Osteocyte (in vitro differentiated cells): ENCODE measurements around the gene TPCN2. TPM values are rescaled to one million over a fixed set of nuclear protein-coding genes. Genes with fewer than 3 reads are reported as not detected.
A peak's percentile ranks its signal among the peaks of the same experiment; 100 is the strongest.

ENCODE experiments used
- DNase-seq: peaks from one replicate; pipeline ENCODE4 v3.0.0; 2021; ENCODE audit warnings: mixed read lengths; ENCODE audit not compliant: unreplicated experiment; ENCODE audit errors: extremely low spot score
- H3K27ac Mint-ChIP-seq: one replicate; pipeline ENCODE4 v1.8.0; 2021; ENCODE audit warnings: mild to moderate bottlenecking, mixed read lengths; ENCODE audit not compliant: unreplicated experiment
- H3K27me3 Mint-ChIP-seq: one replicate; pipeline ENCODE4 v1.8.0; 2021; ENCODE audit warnings: mixed read lengths; ENCODE audit not compliant: unreplicated experiment
- H3K36me3 Mint-ChIP-seq: one replicate; pipeline ENCODE4 v1.8.0; 2021; ENCODE audit warnings: mixed read lengths; ENCODE audit not compliant: unreplicated experiment
- H3K4me1 Mint-ChIP-seq: one replicate; pipeline ENCODE4 v1.8.0; 2021; ENCODE audit warnings: mixed read lengths; ENCODE audit not compliant: unreplicated experiment
- H3K4me3 Mint-ChIP-seq: one replicate; pipeline ENCODE4 v1.8.0; 2021; ENCODE audit warnings: mild to moderate bottlenecking, moderate library complexity, mixed read lengths; ENCODE audit not compliant: unreplicated experiment
- H3K9me3 Mint-ChIP-seq: one replicate; pipeline ENCODE4 v1.8.0; 2021; ENCODE audit warnings: mixed read lengths; ENCODE audit not compliant: unreplicated experiment
- total RNA-seq: library from RNA; stranded (reverse); gene quantifications from 2 replicates; pipeline ENCODE4 v1.2.1, GENCODE V29; 2021
- TF ChIP-seq, protein P1 (sequence below): fragments of 200-600 bp; sonication (generic); IDR thresholded peaks from 2 replicates; pipeline ENCODE4 v1.5.0; 2021; ENCODE audit warnings: antibody characterized with exemption, mild to moderate bottlenecking, moderate library complexity

TPCN2 gene
- total RNA-seq, 1 donor from 2014 or later, result 22.4 TPM

DNA sequence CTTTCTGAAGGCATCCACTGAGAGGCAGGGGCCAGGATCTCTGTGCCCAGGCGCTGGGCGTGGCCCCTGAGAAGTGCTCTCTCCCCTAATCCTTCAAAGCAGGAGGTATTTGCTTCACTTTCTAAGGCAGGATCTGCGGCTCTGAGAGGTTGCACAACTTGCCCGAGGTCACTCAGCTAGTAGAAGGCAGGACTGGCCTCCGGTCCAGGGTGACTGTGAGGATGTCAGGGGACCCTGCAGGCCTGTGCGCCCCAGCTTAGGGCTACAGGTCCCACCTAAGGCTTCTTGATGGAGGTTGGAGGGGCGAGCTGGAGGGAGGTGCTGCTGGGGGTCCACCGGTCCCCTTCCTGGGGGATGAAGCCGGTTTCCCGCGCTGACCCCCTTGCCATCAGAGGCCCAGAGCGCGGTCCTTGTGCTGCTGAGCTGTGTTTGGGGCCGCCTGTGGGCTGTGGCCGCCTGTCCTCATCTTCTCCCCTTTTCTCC is 108.0 kb downstream of the TPCN2 start:
- DNase-seq, result no peak
- Mint-ChIP-seq H3K4me1 (peaks cover 42% of the 10 kb centered on the region), H3K9me3 (no peaks in the 10 kb centered on the region), H3K27me3 (no peaks in the 10 kb centered on the region), H3K36me3 (no peaks in the 10 kb centered on the region), H3K27ac (peak overlapping the region; percentile 68), H3K4me3 (no peak overlapping the region)
- TF ChIP-seq, protein P1, sequence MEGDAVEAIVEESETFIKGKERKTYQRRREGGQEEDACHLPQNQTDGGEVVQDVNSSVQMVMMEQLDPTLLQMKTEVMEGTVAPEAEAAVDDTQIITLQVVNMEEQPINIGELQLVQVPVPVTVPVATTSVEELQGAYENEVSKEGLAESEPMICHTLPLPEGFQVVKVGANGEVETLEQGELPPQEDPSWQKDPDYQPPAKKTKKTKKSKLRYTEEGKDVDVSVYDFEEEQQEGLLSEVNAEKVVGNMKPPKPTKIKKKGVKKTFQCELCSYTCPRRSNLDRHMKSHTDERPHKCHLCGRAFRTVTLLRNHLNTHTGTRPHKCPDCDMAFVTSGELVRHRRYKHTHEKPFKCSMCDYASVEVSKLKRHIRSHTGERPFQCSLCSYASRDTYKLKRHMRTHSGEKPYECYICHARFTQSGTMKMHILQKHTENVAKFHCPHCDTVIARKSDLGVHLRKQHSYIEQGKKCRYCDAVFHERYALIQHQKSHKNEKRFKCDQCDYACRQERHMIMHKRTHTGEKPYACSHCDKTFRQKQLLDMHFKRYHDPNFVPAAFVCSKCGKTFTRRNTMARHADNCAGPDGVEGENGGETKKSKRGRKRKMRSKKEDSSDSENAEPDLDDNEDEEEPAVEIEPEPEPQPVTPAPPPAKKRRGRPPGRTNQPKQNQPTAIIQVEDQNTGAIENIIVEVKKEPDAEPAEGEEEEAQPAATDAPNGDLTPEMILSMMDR, result no peak

DNA sequence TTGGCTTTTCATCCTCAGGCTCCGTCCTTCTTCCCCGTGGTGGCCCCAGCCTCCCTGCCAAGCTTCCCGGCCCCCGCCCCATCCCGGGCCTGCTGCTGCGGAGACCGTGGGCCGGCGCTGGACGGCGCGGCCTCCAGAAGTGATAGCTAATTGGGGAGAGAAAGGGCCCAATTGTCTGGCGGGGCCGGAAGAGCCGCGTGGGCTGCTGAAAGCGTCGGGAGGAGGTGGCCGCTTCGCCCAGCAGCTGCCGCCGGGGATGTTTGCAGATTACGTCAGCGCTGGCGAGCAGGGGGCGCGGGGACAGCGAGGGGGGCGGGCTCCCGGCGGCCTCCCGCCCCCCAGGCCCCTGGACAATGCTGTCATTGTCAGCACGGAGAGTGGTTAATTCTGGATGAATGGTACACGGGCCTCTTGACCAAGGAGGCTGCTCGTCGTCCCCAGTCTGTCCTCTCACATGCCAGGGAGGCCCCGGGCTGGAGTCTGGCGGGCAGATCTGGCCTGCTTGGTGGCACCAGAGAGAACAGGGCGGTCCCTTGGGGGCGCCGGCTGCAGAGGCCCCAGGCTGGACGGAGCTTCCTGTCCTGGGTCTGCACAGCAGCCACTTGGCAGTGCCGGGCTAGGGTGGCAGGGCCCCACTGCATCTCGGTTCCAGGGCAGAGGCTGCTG is 108.6 kb downstream of the TPCN2 start:
- peaks cover 43% of the 10 kb centered on the region for H3K4me1 Mint-ChIP-seq
- no peak overlapping the region for H3K4me3 Mint-ChIP-seq
- H3K27ac Mint-ChIP-seq, result peak overlapping the region; percentile 68
- no peak for DNase-seq
- peaks cover 2% of the 10 kb centered on the region for H3K9me3 Mint-ChIP-seq
- H3K36me3 Mint-ChIP-seq, result no peaks in the 10 kb centered on the region
- no peaks in the 10 kb centered on the region for H3K27me3 Mint-ChIP-seq
- TF ChIP-seq, protein P1, result no peak

DNA sequence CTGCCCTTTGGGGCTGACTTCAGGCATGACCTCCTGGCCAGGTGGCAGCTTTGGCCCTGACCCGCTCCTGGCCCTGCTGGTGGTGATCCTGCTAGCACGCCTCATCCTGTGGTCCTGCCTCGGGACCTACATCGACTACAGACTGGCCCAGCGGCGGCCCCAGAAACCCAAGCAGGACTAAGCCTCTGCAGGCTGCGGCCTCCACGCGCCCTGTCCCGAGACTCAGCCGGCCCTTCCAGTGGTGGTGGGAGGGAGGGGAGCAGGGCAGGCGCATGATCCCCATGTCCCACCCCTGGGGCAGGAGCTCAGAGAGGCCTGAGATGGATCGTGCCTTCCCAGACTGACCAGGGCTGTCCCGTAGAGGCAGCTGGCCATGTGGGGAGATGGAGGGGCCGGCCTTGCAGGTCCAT is 109.1 kb downstream of the TPCN2 start:
- H3K27ac Mint-ChIP-seq, result no peak overlapping the region

DNA sequence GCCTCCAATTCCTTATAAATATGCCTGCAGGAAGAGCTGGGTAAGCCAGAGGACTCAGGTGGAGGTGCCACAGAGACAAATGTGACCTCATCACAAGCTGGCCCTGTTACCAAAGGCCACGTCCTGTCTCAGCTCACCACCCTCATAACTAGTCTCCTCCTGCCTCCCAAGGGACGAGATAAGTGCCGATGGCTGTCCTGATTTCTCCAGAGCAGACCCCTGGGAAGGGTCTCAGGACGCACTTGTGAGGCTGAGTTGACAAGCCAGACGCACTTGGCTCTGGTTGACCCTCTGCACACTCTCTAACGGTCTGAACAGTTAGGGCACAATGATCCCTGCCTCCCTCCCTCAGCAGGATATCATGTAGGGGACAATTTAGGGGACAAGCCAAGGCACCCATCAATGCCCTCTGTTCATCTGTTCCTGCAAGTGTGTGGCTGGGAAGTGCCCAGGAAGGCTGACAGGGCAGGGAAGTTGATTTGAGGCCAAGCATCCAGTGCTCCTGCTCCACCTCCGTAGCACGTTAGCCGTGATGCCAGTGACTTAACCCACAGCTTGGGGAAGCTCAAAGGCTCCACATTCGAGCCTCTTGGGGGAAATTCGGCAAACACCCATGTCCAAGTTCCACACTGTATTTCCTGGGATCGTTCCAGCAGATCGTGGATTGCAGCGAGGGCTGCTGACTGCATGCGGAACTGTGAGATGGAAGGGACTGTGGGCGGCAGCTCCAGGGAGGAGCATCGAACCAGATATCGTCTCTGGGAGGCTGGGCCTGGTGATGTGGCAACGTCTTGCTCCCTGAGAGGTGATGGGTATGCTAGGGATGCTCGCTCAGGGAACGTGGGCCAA is 109.8 kb downstream of the TPCN2 start:
- Mint-ChIP-seq H3K27ac (no peak overlapping the region), H3K4me1 (peaks cover 32% of the 10 kb centered on the region), H3K4me3 (no peak overlapping the region), H3K9me3 (peaks cover 13% of the 10 kb centered on the region), H3K27me3 (no peaks in the 10 kb centered on the region), H3K36me3 (no peaks in the 10 kb centered on the region)
- no peak for DNase-seq
- TF ChIP-seq, protein P1, result no peak

More for the DNA sequence above, 109.1 kb downstream of the TPCN2 start:
- no peak for DNase-seq
- H3K4me1 Mint-ChIP-seq, result peaks cover 39% of the 10 kb centered on the region
- H3K36me3 Mint-ChIP-seq, result no peaks in the 10 kb centered on the region
- H3K4me3 Mint-ChIP-seq, result no peak overlapping the region
- no peaks in the 10 kb centered on the region for H3K27me3 Mint-ChIP-seq
- H3K9me3 Mint-ChIP-seq, result peaks cover 7% of the 10 kb centered on the region
- TF ChIP-seq, protein P1, result no peak
